Bronchial smooth muscle cell (primary cell): ENCODE data around the gene DNALI1. TPM values are rescaled to one million over a fixed set of nuclear protein-coding genes. Genes with fewer than 3 reads are reported as not detected.

ENCODE experiments used
- total RNA-seq: library from RNA; depleted of rRNA; stranded (reverse); fragments of >200 nt; gene quantifications from 2 replicates; pipeline ENCODE4 v1.2.1, GENCODE V29; 2014

Gene DNALI1
- 4.9 and 9.8 TPM in 2 replicates for total RNA-seq

DNA sequence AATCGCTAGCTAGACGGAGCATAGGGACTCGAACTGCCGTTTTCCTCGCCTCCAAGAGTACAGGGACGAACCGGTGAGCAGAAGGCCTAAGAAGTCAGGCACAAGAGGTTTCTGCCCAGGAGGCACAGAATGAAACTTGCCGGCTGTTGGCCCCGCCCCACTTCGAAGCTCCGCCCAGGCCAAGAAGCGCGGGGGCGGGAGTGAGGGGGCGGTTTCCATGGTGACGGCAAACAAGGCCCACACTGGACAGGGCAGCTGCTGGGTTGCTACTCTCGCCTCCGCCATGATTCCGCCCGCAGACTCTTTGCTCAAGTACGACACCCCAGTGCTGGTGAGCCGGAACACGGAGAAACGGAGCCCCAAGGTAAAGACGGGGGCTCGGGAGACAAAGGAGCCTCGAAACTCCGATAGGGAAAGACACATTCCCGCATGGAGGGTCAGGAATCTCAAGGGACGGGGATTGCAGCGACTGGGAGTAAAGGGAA, at the start of gene DNALI1:
Gene DNALI1 (plus strand): TSS at position 229 of the 485 bp plus-strand sequence. CDS start 55 bp downstream, at position 284.

DNA sequence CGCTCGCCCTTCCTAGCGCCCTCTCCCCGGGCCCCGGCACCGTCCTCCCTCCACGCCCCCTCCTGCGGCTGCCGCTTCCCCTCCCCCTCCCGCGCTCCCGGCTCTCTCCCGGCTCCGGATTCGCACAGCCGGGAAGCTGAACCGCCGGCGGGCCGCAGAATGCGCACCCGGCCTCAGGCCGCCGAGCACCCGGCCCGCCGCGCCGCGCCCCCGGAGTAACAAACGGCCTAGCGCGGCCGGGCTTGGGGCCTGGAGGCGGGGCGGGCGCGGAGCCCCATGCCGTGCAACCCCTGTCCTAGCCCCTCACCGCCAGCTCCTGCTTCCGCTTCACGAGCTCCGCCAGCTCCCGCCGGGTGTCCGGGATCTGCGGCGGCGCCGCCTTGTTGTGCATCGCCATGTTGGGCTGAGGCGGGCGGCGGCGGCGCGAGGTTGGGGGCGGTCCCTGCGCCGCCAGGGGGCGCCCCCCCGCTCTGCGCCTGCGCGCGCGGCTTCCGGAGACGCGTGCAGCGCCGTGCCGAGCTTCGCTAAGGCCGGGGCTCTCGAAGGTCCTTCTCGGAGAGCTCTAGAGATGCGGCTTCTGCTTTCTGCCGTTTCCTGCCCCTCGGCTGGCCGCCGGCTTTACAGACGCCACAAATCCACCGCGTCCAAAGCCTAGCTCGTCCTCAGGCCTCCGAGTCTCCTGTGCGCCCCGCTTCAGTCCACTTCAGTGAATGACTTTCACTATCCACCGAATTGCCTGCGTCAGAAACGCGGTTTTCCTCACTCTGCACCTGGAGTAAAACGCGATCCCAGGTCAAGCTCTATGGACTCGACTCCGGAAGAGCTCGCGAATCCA, 42.2 kb upstream of the DNALI1 start, which contains the start of gene MEAF6:
Gene MEAF6 (minus strand): TSS at position 417 of the 835 bp plus-strand sequence. CDS start 20 bp downstream, at position 397.

DNA sequence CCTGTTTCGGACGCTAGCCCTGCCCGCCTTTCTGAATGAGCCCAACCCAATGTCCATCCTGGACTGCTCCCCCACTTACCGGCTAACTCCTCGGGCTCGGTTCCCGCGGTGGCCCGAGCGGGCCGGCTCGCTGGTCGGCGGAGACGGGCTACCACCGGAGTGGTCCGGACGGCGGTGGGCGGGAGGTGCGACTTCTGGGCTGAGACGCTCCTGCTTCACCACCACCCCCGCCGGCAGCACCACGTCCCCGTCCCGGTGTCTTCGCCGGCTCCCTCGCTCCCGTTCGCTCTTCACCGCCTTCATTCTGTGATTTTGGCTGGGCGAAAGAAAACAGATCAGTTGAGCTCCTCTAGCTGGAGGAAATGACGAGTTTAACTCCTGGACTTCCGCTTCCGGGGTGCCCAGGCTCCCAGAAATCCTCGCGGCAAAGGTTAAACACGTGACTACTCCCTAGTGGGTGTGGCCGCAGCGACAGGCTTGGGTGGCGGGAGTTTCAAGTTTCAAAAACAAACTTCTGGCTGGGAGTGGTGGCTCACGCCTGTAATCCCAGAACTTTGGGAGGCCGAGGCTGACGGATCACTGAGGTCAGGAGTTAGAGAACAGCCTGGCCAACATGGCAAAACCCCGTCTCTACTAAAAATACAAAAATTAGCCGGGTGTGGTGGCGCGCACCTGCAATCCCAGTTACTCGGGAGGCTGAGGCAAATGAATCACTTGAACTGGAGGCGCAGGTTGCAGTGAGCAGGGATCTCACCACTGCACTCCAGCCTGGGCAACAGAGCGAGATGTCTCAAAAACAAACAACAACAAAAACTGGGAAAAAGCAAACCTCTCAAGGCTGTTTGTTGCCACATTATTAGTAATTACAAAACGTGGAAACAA, 2.6 kb upstream of the DNALI1 start, which contains the start of gene SNIP1:
Gene SNIP1 (minus strand): TSS at position 367 of the 882 bp plus-strand sequence. CDS start 64 bp downstream, at position 303.

DNA sequence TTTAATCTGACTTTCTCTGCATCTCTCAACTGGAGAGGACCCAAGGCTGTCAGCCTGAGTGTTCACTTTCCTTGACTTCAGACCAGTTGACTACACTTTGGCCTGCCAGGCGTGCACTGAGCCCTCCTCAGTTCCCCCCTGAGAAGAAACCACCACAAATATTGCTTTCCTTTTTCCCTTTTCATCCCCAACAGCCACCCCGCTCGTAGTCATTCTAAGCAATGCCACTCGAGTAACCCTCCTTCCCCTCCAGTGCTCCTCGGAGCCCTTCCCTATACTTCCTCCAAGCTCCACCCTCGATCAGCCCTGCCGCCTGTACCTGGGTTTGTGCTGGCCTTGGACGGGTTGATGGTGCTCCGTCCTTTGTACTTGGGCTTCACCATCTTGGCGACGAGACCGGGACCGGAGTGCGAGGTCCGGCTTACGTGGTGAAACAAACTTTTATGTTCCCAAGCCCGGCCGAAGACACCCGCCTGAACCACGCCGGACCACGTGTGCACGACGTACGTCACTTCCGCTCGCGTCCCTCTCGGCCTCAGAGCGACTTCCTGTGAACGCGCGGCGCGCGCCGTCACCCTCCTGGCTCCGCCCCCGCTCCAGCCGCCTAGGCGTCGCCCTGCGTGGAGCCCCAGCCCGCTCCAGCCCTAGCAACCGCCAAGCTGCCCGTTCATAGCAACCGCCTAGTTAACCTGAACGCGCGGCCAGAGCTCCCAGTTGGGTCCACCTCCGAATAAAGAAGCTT, 38.9 kb downstream of the DNALI1 start, which contains the start of gene GNL2:
Gene GNL2 (minus strand): TSS at position 498 of the 742 bp plus-strand sequence. CDS start 115 bp downstream, at position 383.

Other genes starting within 250 kb of the DNALI1 start
- 5.8 and 6.3 TPM in 2 replicates for gene ZC3H12A, start 82.4 kb upstream of the DNALI1 start, total RNA-seq
- 34.5 and 44.3 TPM in 2 replicates for gene MEAF6, start 42.2 kb upstream of the DNALI1 start, total RNA-seq
- gene SNIP1, start 2.6 kb upstream of the DNALI1 start, total RNA-seq = 11.8 and 15.0 TPM in 2 replicates
- gene GNL2, start 39.0 kb downstream of the DNALI1 start, total RNA-seq = 46.4 and 66.2 TPM in 2 replicates
- 0.16 and 1.8 TPM in 2 replicates for gene RSPO1, start 78.0 kb downstream of the DNALI1 start, total RNA-seq
- gene CDCA8, start 135.6 kb downstream of the DNALI1 start, total RNA-seq = 0.26 and 1.1 TPM in 2 replicates
- under 0.01 TPM in 1 of 2 replicates, not detected in the other for gene EPHA10, start 208.2 kb downstream of the DNALI1 start, total RNA-seq
- 0.32 and 1.8 TPM in 2 replicates for gene MANEAL, start 236.9 kb downstream of the DNALI1 start, total RNA-seq